Nucleus accumbens (tissue), 56 donors: ENCODE data around the gene KCNT2.
"Not testable (repeated sequence)": the region's sequence is repeated elsewhere in the genome, so short reads cannot be mapped to it uniquely, and the experiment has no call there.

Source experiments
- DNase-seq, 56 donors: peaks; one replicate each; lab custom pipeline; 2025; lab: John Stamatoyannopoulos, UW

Gene KCNT2

GRCh38 chr1:196522574-196523345 is 85.5 kb downstream of the KCNT2 start:
- DNase-seq: not testable (repeated sequence)

DNA sequence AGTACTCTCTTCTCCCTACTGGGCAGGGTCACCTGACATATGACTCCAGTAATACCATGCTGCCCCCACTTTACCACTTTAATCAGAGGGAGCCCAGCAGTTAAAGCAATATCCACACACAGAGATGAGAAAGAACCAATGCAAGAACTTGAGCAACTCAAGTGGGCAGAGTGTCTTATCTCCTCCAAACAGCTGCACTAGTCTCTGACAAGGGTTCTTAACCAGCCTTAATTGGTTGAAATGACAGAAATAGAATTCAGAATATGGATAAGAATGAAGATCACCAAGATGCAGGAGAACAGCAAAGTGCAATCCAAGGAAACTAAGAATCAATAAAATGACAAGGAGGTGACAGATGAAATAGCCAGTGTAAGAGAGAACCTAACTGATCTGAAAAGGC is 91.0 kb downstream of the KCNT2 start:
- no peak for DNase-seq

DNA sequence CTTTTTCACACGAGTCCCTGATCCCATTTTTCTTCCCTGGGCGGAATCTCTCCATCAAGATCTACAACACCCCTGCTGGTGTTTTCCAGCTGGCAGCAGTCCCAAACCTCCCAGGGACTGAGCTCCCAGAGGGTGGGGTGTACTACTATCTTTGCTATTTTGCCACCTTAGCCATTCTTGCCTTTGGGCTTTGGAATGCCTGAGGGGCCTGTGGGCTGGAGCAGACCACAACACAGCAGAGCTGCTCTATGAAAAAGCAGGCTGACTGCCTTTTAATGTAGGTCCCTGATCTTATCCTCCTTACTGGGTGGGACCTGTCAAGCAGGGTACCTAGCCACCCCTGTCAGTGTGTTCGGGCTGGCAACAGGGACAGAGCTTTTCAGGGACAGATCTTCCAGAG is 91.9 kb downstream of the KCNT2 start:
- no peak for DNase-seq

- DNase-seq: no peak
Measured at GRCh38 chr1:196515904-196516303, 92.3 kb downstream of the KCNT2 start.

DNA sequence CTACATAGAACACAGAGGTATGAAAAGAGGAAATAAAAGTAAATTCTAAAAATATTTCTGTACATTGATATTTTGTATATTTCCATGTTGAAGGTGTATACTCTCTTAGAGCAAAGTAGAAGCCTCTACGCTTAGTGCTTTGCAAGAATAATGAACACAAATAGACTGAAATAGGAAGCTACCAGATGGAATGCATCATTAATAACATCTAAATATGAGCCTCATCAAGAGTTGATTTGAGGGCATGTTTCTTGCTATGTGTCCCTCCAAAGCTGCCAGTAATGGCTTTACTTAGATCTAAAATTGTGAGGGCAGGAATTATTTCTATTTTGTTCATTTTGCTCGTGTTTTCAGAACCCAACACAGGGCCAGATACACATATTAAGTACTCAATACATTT is 94.4 kb downstream of the KCNT2 start:
- no peak for DNase-seq

- DNase-seq: no peak
Measured at GRCh38 chr1:196510451-196510850, 97.8 kb downstream of the KCNT2 start.

DNA sequence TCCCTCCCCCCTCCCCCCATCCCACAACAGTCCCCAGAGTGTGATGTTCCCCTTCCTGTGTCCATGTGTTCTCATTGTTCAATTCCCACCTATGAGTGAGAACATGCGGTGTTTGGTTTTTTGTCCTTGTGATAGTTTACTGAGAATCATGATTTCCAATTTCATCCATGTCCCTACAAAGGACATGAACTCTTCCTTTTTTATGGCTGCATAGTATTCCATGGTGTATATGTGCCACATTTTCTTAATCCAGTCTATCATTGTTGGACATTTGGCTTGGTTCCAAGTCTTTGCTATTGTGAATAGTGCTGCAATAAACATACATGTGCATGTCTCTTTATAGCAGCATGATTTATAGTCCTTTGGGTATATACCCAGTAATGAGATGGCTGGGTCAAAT is 104.0 kb downstream of the KCNT2 start:
- not testable (repeated sequence) for DNase-seq

GRCh38 chr1:196502437-196502836 is 105.8 kb downstream of the KCNT2 start:
- no peak for DNase-seq

- DNase-seq: no peak
Measured at GRCh38 chr1:196501760-196502428, 106.3 kb downstream of the KCNT2 start.

- no peak for DNase-seq
Measured at GRCh38 chr1:196497817-196498216, 110.4 kb downstream of the KCNT2 start.

DNA sequence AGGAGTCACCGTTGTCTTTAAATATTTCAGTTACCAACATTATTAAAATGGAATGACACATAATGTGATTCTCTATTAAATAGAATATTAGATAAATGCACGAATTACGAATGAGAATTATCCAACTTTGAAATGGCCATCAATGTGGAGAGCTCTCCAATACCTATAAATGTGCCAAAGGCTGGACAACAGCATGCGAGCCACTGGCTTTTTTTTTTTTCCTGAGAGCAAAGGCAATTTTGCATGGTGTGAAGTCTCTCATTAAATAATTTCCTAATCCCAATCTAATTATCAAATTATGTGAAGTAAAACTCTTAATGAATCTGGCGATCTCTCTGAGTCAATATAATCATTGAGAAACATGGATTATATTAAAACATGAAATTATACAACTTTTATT is 113.5 kb downstream of the KCNT2 start:
- no peak for DNase-seq

DNA sequence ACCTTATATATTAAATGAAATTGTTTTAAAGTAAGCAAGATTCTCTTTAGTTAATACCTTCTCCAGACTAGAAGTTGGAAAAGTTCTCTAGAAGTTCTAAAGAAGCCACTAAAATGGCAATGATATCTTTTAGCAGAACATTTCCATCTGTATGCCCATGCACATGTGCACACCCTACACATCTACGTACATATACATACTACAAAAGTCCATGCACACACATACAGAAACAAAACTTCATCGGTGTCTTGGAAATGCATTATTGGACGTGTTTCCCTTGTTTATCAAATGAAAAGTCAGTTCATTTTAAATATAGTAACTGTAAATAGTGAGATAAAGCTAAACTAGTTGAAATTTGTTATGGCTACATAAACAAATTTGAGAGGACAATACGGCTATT is 114.4 kb downstream of the KCNT2 start:
- no peak for DNase-seq

DNA sequence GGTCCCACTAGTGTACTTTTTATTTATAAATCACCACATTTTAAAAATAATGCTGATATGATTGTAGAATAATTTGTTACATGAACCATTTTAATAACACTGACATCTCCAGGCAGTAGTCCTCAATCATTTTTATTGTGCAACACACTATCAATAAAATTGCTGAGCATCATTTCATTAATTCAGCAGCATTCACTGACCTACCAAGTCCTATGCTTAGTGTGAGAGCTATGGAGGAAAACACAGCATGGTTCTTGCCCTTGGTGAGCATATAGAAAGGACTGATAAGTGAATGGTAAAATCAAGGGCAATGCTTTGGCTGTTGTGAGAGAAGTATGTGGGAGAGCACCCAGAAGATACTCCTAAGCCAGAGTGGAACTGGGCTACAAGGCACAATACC is 119.7 kb downstream of the KCNT2 start:
- no peak for DNase-seq

DNA sequence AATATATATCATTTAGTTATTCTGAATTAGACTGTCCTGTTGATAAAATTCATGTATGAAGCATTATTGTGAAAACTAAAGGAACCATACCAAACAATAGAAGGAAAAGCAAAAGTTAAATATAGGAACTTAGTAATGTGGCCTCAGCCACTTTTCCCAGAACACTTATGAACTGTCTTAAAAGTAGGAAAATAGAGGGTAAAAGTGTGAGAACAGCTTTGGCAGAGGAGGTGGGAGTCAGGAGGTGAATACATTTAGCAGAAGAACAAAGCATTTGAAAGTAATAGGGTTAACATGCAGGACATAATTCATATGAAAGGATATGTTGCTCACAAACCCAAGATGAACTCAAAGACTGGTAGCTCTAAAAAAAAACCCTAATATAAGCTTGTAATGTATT is 121.9 kb downstream of the KCNT2 start:
- DNase-seq: no peak

- no peak for DNase-seq
Measured at GRCh38 chr1:196481616-196482015, 126.6 kb downstream of the KCNT2 start.

DNA sequence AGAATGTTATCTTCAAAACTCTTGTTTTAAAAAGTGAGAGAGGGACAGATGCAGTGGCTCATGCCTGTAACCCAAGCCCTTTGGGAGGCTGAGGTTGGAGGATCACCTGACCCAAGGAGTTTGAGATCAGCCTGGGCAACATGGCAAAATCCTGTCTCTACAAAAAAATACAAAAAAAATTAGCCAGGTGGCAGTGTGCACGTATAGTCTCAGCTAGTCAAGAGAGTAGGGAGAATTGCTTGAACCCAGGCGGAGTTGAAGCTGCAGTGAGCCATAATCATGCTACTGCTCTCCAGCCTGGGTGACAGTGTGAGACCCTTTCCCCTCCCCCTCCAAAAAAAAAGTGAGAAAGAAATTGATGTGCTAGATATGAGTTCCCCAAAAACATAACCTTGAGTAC is 131.0 kb downstream of the KCNT2 start:
- DNase-seq: no peak

DNA sequence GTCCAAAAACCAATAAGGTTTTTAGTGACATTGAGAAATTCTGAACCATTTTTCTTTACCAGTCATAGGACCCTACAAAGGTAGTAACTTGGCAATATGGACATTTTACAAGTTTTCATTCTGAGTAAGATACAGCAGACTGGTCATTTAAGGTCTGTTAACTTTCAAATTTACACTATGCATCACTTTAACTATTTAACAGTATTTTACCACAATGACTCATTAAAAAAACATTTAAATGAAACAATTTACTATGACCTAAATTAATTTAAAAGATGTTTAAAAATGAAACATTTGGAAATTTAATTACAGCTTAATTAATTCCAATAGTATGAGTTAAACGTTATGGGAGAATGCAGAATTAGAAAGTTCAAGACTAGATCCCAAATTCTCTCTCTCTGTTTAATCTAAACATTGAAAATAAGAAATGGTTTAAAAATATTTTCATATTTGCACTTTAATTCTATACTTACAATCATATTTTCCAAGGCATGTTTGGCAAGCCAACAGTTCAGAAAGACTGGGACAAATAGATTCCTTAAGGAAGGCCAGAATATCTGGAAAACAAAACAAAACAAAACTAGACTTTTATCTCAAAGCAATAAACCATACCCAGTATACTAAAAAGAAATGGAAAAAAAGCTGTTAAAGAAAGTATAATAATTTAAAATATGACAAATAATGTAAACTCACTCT is 140.9 kb downstream of the KCNT2 start:
- DNase-seq: no peak

- DNase-seq: no peak
Measured at GRCh38 chr1:196466654-196467053, 141.6 kb downstream of the KCNT2 start.

DNA sequence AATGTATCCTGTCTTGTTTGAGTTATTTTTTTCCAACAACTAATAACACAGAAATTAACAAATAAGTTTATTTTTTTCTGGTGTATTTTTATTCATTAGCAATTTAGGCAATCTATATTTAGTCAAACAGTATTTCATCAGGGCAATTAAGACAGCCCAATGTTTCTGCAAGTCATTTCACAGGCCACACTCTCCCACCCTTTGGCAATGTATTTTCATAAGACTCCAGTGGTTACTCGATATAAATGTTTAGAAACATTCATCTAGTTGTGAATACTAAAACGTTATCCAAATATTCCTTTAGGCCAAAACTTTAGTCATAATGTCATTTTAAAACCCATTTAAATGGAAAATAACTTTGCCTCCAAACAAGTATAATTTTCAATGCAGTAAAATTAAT is 142.1 kb downstream of the KCNT2 start:
- DNase-seq: no peak

GRCh38 chr1:196464480-196464941 is 143.7 kb downstream of the KCNT2 start:
- DNase-seq: no peak

DNA sequence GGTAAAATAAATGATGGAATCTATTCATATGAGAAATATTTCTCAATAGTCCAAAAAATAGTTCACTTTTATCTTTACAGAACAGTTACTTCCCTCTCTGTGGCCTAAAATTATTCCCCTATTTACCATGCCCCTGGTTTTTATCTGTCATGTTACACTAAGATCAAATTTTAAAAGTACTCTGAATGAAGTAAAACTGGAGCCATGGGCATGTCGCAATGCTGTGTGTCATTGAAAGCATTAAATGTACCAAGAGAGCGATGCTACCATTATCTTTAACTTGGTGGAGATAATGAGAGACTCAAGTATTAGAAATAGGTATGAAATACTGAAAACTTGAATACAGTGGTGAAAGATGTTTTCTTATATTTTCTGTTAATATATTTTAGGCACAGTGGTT is 146.2 kb downstream of the KCNT2 start:
- no peak for DNase-seq

DNA sequence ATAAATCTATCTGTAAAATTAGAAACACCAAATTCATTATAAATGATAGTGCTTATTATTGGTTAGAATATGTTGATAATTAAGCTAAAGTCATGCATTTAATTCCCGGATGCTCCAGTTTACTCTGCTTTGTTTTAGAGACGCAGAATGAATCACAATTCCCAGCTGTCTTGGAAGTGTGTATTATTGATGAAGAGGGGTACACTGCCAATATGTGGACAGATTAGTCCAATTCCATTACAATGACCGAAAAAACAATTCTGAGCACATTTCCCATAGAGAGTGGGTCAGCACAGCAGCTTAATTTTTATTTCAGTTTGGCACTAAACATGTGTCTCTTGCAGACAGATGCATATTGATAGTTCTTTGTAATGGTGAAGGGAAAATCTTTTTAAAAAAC is 146.7 kb downstream of the KCNT2 start:
- no peak for DNase-seq
